ENCODE measurements around the gene UPK1A. TPM values are rescaled to one million over a fixed set of nuclear protein-coding genes. Genes with fewer than 3 reads are reported as not detected.

The UPK1A gene
- polyA plus RNA-seq, 1 donor from 2014 or later: not detected

DNA sequence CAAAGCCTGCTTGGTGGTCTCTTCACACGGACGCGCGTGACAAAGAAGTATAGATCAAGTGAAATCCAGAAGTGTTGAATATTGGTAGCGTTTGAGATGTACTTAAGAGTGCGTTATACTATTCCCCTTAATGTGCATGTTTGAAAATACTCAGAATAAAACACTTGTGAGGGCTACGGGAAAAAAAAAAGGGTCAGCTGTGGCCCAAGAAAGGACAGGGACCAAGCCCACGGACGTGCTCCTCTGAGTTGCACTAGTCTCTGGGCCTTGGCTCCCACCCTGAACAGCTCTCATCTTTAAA is 38.1 kb upstream of the UPK1A start:
- TF ChIP-seq RAD21 (conservative IDR thresholded peaks at IDR 0.05): no peak
- TF ChIP-seq MXI1 (conservative IDR thresholded peaks at IDR 0.05; ENCODE audit: poor library complexity, severe bottlenecking): no peak
- TF ChIP-seq, protein P1, sequence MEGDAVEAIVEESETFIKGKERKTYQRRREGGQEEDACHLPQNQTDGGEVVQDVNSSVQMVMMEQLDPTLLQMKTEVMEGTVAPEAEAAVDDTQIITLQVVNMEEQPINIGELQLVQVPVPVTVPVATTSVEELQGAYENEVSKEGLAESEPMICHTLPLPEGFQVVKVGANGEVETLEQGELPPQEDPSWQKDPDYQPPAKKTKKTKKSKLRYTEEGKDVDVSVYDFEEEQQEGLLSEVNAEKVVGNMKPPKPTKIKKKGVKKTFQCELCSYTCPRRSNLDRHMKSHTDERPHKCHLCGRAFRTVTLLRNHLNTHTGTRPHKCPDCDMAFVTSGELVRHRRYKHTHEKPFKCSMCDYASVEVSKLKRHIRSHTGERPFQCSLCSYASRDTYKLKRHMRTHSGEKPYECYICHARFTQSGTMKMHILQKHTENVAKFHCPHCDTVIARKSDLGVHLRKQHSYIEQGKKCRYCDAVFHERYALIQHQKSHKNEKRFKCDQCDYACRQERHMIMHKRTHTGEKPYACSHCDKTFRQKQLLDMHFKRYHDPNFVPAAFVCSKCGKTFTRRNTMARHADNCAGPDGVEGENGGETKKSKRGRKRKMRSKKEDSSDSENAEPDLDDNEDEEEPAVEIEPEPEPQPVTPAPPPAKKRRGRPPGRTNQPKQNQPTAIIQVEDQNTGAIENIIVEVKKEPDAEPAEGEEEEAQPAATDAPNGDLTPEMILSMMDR (IDR thresholded peaks at IDR 0.05; ENCODE audit: poor library complexity, severe bottlenecking): no peak
- TF ChIP-seq EP300 (conservative IDR thresholded peaks at IDR 0.05; ENCODE audit: poor library complexity, severe bottlenecking): no peak
- no peak for TF ChIP-seq POLR2AphosphoS5 (IDR thresholded peaks at IDR 0.05)
- no peak for TF ChIP-seq EZH2 (IDR thresholded peaks at IDR 0.05; ENCODE audit: borderline replicate concordance, insufficient read depth, low read length, poor library complexity, severe bottlenecking)
- TF ChIP-seq SMC3 (conservative IDR thresholded peaks at IDR 0.05; ENCODE audit: poor library complexity): no peak
- TF ChIP-seq, protein P2, sequence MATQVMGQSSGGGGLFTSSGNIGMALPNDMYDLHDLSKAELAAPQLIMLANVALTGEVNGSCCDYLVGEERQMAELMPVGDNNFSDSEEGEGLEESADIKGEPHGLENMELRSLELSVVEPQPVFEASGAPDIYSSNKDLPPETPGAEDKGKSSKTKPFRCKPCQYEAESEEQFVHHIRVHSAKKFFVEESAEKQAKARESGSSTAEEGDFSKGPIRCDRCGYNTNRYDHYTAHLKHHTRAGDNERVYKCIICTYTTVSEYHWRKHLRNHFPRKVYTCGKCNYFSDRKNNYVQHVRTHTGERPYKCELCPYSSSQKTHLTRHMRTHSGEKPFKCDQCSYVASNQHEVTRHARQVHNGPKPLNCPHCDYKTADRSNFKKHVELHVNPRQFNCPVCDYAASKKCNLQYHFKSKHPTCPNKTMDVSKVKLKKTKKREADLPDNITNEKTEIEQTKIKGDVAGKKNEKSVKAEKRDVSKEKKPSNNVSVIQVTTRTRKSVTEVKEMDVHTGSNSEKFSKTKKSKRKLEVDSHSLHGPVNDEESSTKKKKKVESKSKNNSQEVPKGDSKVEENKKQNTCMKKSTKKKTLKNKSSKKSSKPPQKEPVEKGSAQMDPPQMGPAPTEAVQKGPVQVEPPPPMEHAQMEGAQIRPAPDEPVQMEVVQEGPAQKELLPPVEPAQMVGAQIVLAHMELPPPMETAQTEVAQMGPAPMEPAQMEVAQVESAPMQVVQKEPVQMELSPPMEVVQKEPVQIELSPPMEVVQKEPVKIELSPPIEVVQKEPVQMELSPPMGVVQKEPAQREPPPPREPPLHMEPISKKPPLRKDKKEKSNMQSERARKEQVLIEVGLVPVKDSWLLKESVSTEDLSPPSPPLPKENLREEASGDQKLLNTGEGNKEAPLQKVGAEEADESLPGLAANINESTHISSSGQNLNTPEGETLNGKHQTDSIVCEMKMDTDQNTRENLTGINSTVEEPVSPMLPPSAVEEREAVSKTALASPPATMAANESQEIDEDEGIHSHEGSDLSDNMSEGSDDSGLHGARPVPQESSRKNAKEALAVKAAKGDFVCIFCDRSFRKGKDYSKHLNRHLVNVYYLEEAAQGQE (IDR thresholded peaks at IDR 0.05; ENCODE audit: borderline replicate concordance): no peak
- no peak for TF ChIP-seq TAF1 (IDR thresholded peaks at IDR 0.05; ENCODE audit: low read depth)
- H3K9me2 ChIP-seq (ENCODE audit: insufficient read depth, low read length): no peaks in the 10 kb centered on the region
- peak overlapping the region; percentile 78 for H2AFZ ChIP-seq (ENCODE audit: low read depth, low read length)
- H3K9me3 ChIP-seq (ENCODE audit: low read length): no peaks in the 10 kb centered on the region
- no peaks in the 10 kb centered on the region for H4K20me1 ChIP-seq (ENCODE audit: insufficient read depth)
- peaks cover 8% of the 10 kb centered on the region for H3K79me2 ChIP-seq (replicated peaks; ENCODE audit: insufficient read depth, low read length)
- peak overlapping the region; percentile 30 for H3K27ac ChIP-seq (ENCODE audit: low read length)
- no peaks in the 10 kb centered on the region for H3K36me3 ChIP-seq (ENCODE audit: insufficient read depth, low read length)
- peak overlapping the region; percentile 38 for H3K9ac ChIP-seq (ENCODE audit: low read length)
- no peaks in the 10 kb centered on the region for H3F3A ChIP-seq (ENCODE audit: insufficient read depth, low read length, poor library complexity, severe bottlenecking)
- peak overlapping the region; percentile 91 for H3K4me2 ChIP-seq (ENCODE audit: low read length)
- H3K4me3 ChIP-seq (ENCODE audit: low read length): peak overlapping the region; percentile 98
- H3K27me3 ChIP-seq (ENCODE audit: insufficient read depth, low read depth, low read length): no peaks in the 10 kb centered on the region

DNA sequence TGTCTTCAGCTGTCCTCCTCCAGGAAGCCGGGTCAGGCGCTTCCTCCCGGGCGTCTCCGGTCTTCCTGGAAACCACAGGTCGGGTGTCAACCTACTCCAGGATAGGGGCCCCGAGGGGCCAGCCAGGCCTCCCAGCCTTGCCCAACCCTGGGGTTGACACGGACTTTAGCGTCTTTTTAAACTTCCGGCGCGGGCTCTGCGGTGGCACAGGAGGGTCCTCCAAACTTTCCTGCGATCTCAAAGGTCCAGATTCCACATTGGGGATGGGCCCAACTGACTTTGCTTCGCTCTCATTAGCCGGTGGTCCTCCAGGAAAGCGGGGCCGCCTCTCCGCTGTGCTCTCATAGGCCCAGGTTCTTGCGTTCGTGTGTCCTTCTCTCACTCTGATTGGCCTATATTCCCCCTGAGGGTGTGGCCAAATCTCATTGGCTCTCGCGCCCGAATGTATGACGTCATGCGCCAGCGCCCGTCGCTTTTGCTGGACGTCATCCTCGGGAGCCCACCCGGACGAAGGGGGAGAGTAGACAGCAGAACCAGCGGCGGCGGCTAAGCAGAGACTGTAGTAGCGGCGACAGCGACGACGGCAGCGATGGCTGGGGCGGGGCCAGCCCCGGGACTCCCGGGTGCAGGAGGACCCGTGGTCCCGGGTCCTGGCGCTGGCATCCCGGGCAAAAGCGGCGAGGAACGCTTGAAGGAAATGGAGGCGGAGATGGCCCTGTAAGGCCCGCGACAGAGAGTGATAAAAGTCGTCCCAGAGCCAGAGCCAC is 37.6 kb upstream of the UPK1A start, which contains the start of gene RBM42:
TSS of gene RBM42 (plus strand) at position 472 of the 767 bp plus-strand sequence. CDS start at position 590, 118 bp downstream.
- H3K27ac ChIP-seq (ENCODE audit: low read length): peak within 1 kb of the TSS; percentile 77
- no peaks in the 10 kb centered on the region for H4K20me1 ChIP-seq (ENCODE audit: insufficient read depth)
- no peaks in the 10 kb centered on the region for H3F3A ChIP-seq (ENCODE audit: insufficient read depth, low read length, poor library complexity, severe bottlenecking)
- no peaks in the 10 kb centered on the region for H3K9me2 ChIP-seq (ENCODE audit: insufficient read depth, low read length)
- H3K79me2 ChIP-seq (replicated peaks; ENCODE audit: insufficient read depth, low read length): peaks cover 8% of the 10 kb centered on the region
- H3K9me3 ChIP-seq (ENCODE audit: low read length): no peaks in the 10 kb centered on the region
- no peaks in the 10 kb centered on the region for H3K27me3 ChIP-seq (ENCODE audit: insufficient read depth, low read depth, low read length)
- H2AFZ ChIP-seq (ENCODE audit: low read depth, low read length): peak within 1 kb of the TSS; percentile 78
- H3K4me3 ChIP-seq (ENCODE audit: low read length): peak within 1 kb of the TSS; percentile 98
- TF ChIP-seq, protein P1 (IDR thresholded peaks at IDR 0.05; ENCODE audit: poor library complexity, severe bottlenecking): peak; percentile 33
- TF ChIP-seq, protein P2 (IDR thresholded peaks at IDR 0.05; ENCODE audit: borderline replicate concordance): no peak
- TF ChIP-seq TAF1 (IDR thresholded peaks at IDR 0.05; ENCODE audit: low read depth) (no peak), POLR2AphosphoS5 (IDR thresholded peaks at IDR 0.05) (peak; percentile 88), MXI1 (conservative IDR thresholded peaks at IDR 0.05; ENCODE audit: poor library complexity, severe bottlenecking) (peak; percentile 70), EP300 (conservative IDR thresholded peaks at IDR 0.05; ENCODE audit: poor library complexity, severe bottlenecking) (peak; percentile 65), EZH2 (IDR thresholded peaks at IDR 0.05; ENCODE audit: borderline replicate concordance, insufficient read depth, low read length, poor library complexity, severe bottlenecking) (no peak), RAD21 (conservative IDR thresholded peaks at IDR 0.05) (peak; percentile 35), SMC3 (conservative IDR thresholded peaks at IDR 0.05; ENCODE audit: poor library complexity) (peak; percentile 52)
- no peaks in the 10 kb centered on the region for H3K36me3 ChIP-seq (ENCODE audit: insufficient read depth, low read length)
- H3K4me2 ChIP-seq (ENCODE audit: low read length): peak within 1 kb of the TSS; percentile 98
- H3K9ac ChIP-seq (ENCODE audit: low read length): peak within 1 kb of the TSS; percentile 92

Measured in neural cell (in vitro differentiated cells).